Measurements from ENCODE around the gene SLC17A7.

DNA sequence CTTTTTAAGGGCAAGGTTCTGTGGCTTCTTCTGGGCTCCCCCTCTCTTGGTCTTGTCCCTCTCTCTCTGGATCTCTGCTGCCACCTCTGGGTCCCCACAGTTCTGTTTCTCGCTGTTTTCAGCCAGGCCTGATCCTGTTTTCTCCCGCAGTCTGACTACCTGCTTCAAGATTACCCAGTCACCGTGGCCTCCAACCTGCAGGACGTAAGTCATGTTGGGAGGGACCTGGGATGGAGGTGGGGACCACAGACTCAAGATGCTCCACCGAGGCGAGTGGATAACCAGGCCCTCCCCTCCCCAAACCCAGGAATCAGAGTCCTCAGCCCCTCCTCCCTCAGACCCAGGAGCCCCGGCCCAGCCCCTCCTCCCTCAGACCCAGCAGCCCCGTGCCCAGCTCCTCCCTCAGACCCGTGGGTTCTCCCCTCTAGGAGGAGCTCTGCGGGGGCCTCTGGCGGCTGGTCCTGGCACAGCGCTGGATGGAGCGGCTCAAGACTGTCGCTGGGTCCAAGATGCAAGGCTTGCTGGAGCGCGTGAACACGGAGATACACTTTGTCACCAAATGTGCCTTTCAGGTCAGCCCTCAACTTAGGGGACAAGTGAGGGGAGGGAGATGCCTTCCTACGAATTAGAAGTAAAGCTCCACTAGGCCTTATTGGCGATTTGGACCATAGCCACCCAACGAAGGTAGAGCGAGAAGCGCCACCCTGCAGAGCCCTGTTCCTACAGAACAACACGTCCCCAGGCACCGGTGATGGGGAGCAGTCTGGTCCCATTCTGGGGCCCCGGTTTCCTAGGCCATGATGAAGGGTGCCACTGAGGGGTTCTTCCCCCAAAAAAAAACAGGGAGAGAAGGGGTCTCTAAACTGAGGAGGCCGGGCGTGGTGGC is 34.9 kb upstream of the SLC17A7 start:
- TF ChIP-seq POLR2A (IDR thresholded peaks at IDR 0.05) (no peak), POLR2AphosphoS5 (IDR thresholded peaks at IDR 0.05) (peak in 1 of 3 donors; percentile 35)

Data from spleen (tissue), 3 donors.